Neural progenitor cell (in vitro differentiated cells): ENCODE data around the gene POTEF. TPM values are rescaled to one million over a fixed set of nuclear protein-coding genes. Genes with fewer than 3 reads are reported as not detected.
A peak's percentile ranks its signal among the peaks of the same experiment; 100 is the strongest.
"Not testable (repeated sequence)": the region's sequence is repeated elsewhere in the genome, so short reads cannot be mapped to it uniquely, and the experiment has no call there.

Experiments used
- DNase-seq: peaks from one replicate; pipeline ENCODE4 v3.0.0-alpha.2; 2016; ENCODE audit warnings: low spot score
- H2AFZ ChIP-seq: fragments of 200-600 bp; sonication (generic); replicated peaks from 2 replicates; pipeline ENCODE4 v1.6.1; 2016; ENCODE audit warnings: antibody characterized with exemption
- H3F3A ChIP-seq: fragments of 200-600 bp; sonication (generic); 2 replicates; pipeline ENCODE4 v1.6.1; 2016; ENCODE audit warnings: antibody characterized with exemption, low read depth
- H3K27ac ChIP-seq: fragments of 200-600 bp; sonication (generic); 2 replicates; pipeline ENCODE4 v1.5.1; 2016; ENCODE audit warnings: mild to moderate bottlenecking
- H3K27me3 ChIP-seq: fragments of 200-600 bp; sonication (generic); 2 replicates; pipeline ENCODE4 v1.6.1; 2016; ENCODE audit warnings: mild to moderate bottlenecking, moderate library complexity
- H3K36me3 ChIP-seq: fragments of 200-600 bp; sonication (generic); 2 replicates; pipeline ENCODE4 v1.5.1; 2016
- H3K4me1 ChIP-seq: fragments of 200-600 bp; sonication (generic); 2 replicates; pipeline ENCODE4 v1.6.1; 2016; ENCODE audit warnings: mixed run types
- H3K4me2 ChIP-seq: fragments of 200-600 bp; sonication (generic); 2 replicates; pipeline ENCODE4 v1.6.1; 2016
- H3K4me3 ChIP-seq: fragments of 200-600 bp; sonication (generic); 2 replicates; pipeline ENCODE4 v1.5.1; 2016
- H3K79me2 ChIP-seq: fragments of 200-600 bp; sonication (generic); 2 replicates; pipeline ENCODE4 v1.6.1; 2016; ENCODE audit warnings: low read depth
- H3K9ac ChIP-seq: fragments of 200-600 bp; sonication (generic); 2 replicates; pipeline ENCODE4 v1.6.1; 2016
- H3K9me3 ChIP-seq: fragments of 200-600 bp; sonication (generic); 2 replicates; pipeline ENCODE4 v1.5.1; 2016; ENCODE audit warnings: low read depth
- H4K20me1 ChIP-seq: fragments of 200-600 bp; sonication (generic); 2 replicates; pipeline ENCODE4 v1.6.1; 2016; ENCODE audit warnings: low read depth
- H3K27ac Mint-ChIP-seq: 3 replicates; pipeline ENCODE4 v1.8.0; 2021; ENCODE audit warnings: mixed read lengths
- H3K27me3 Mint-ChIP-seq: 2 replicates; pipeline ENCODE4 v1.8.0; 2022; ENCODE audit warnings: low read depth, mild to moderate bottlenecking, inconsistent platforms, moderate library complexity, mixed read lengths; ENCODE audit not compliant: insufficient read depth
- H3K36me3 Mint-ChIP-seq: 3 replicates; pipeline ENCODE4 v1.8.0; 2021; ENCODE audit warnings: mixed read lengths
- H3K4me1 Mint-ChIP-seq: 3 replicates; pipeline ENCODE4 v1.8.0; 2021; ENCODE audit warnings: mixed read lengths
- H3K4me3 Mint-ChIP-seq: 3 replicates; pipeline ENCODE4 v1.8.0; 2021; ENCODE audit warnings: mild to moderate bottlenecking, moderate library complexity, mixed read lengths
- H3K9me3 Mint-ChIP-seq: 3 replicates; pipeline ENCODE4 v1.8.0; 2020; ENCODE audit warnings: mixed read lengths
- total RNA-seq: library from RNA; depleted of rRNA; stranded (reverse); fragments of >200 nt; gene quantifications from 2 replicates; pipeline ENCODE4 v1.2.3, GENCODE V29; 2015; ENCODE audit warnings: low replicate concordance

POTEF gene
- total RNA-seq, 1 donor from 2014 or later = 15.1 TPM

DNA sequence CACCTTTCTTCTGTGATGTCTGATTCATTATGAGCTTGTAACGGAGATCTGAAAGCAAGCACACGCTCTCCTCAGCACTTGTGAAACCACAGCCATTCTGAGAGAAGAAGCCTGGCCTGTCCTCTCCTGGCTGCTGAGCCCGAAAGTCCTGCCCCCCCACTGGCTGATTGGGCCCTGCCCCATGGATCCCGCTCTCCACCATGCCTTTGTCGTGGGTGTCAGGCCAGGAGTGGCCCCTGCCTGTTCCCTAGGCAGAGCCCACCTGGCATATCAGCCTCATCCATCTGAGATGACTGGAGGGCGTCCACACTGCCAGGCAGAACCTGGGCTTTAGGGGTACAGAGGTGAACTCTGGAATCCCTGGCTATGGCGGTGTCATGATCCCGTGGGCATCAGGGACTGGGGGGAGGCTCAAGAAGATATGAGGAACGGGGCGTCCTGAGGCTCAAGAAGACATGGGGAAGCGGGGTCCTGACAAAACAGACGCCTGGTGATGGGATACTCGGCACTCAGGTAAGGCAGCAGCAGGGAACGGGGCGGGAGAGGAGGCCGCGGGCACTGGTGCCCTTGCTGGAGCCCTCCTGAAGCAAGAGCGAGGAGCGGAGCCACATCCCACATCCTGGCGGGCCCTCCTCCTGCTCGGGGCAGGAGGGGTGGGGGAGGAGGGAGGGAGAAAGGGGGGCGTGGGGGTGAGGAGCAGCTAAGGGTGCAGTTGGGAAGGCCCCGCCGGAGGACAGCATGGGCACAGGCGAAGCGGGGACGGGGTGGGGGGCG is 14.4 kb upstream of the POTEF start:
- not testable (repeated sequence) for H3K27ac ChIP-seq, H3K79me2 ChIP-seq, H2AFZ ChIP-seq, H3K27me3 ChIP-seq, H3K4me1 ChIP-seq, H3K27me3 Mint-ChIP-seq, H3K36me3 Mint-ChIP-seq, H3K36me3 ChIP-seq, H3K9ac ChIP-seq, H3K9me3 ChIP-seq, H3K9me3 Mint-ChIP-seq, H3K4me1 Mint-ChIP-seq
- Histone ChIP-seq H4K20me1 (peaks cover 38% of the 10 kb centered on the region), H3K4me2 (peak overlapping the region; percentile 74), H3F3A (peaks cover 21% of the 10 kb centered on the region), H3K4me3 (peak overlapping the region; percentile 53)
- peak; percentile 44 for DNase-seq
- H3K4me3 Mint-ChIP-seq = peak overlapping the region; percentile 83
- peak overlapping the region; percentile 95 for H3K27ac Mint-ChIP-seq

DNA sequence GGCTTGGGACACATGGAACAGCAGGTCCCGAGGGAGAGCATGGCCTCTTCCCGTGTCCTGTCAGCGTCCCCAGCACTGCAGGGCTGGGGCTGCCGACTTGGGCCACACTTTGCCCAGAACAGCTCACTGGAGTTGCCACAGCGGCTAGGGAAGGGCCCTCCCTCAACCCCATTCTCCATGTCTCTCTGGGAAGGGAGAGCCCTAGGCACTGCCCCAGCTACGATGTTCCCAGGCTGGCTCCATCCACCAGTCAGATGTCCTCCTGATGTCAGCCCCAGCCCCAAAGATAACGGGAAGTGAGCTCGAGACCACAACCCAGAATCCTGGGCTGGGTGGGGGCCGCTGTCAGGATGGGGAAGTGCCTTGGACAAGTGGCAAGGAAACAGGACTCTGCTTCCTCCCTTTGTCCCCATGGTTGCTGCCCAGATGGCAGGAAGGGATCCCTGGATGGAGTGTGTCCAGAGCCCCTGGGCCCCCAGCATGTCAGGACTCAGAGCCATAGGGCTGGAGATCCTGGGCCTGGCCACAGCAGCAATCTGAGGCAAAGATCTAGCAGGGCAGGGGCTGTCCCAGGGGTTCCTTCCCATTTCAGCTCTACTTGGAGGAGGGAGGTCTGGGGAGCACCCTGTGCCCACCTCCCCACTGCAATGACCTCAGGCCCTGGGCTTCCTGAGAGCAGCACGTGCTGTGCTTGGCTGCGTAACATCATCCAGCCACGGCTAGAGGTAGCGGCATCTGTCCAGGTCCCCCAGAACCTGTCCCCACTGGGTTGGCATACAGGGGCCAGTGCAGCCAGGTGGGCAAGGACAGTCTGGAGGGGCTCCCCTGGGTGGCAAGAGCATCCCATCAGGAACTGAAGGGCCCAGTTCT is 13.6 kb upstream of the POTEF start:
- Histone ChIP-seq H3F3A (peaks cover 21% of the 10 kb centered on the region), H4K20me1 (peaks cover 38% of the 10 kb centered on the region)
- H3K4me3 Mint-ChIP-seq = peak overlapping the region; percentile 79
- H3K36me3 Mint-ChIP-seq, H3K9me3 ChIP-seq, H3K4me3 ChIP-seq, H3K4me2 ChIP-seq, H3K4me1 Mint-ChIP-seq, H3K27me3 Mint-ChIP-seq, H3K79me2 ChIP-seq, H3K27ac ChIP-seq, H3K27ac Mint-ChIP-seq, H3K9me3 Mint-ChIP-seq, H3K9ac ChIP-seq, DNase-seq, H3K4me1 ChIP-seq, H3K27me3 ChIP-seq, H2AFZ ChIP-seq, H3K36me3 ChIP-seq: not testable (repeated sequence)

DNA sequence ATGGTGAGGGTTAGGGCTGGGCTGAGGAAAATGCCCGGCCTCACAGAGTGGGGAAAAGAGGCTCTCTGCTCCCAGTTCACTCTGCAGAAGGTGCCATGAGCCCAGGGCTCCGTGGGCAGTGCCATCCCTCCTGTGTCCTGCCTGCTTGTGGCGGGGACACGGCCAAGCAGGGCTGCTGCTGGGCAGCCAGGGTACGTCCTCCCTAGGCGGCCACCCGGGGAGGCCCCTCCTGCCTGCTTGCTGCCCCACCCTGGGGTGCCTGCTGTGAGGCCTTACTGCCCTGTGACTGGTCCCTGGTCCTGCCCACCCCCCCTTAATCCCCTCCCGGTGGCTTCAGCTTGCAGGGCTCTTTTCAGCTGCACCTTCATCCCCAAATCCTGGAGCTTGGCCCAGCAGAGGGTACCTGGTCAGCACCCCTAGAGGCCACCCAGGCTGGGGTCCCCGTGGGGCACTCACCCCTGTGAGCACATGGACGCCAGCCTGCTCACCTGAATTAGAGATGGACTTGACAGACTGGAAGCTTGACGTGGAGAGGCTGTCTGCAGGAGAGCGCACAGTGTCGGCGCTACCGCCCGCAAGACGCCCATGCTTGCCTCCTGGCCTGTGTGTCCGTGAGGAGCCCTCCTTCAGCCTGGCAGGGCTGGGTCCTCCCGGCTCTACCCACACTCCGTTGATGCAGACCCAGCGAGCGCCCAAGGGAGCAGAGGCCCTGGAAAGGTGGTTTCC is 12.8 kb upstream of the POTEF start:
- DNase-seq, H3K4me3 Mint-ChIP-seq: not testable (repeated sequence)

DNA sequence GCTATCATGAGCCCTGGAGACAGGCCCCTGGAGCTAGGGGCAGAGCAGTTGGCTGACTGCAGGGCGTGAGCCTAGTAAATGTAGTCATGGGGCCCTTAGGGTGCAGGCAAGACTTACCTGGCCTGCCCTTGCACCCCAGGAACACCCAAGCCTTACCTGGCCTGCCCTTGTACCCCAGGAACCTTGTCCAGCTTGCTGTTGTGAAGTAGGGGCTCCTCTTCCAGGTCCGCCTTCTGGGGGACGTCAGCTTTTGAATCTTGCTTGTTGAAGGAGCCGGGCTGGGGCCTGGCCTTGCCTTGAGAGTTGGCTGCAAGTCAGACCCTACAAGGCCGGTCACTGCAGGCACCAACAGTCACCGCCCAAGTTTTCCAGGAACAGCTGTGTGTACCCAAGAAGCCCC is 12.0 kb upstream of the POTEF start:
- not testable (repeated sequence) for DNase-seq, H3K27ac ChIP-seq, H3K27me3 Mint-ChIP-seq, H3K9me3 Mint-ChIP-seq, H3K27ac Mint-ChIP-seq, H3K9ac ChIP-seq, H2AFZ ChIP-seq, H3K4me2 ChIP-seq, H3K9me3 ChIP-seq, H3K36me3 ChIP-seq, H3K36me3 Mint-ChIP-seq, H3K4me1 ChIP-seq, H3K79me2 ChIP-seq, H3K27me3 ChIP-seq, H3K4me3 Mint-ChIP-seq, H3K4me3 ChIP-seq, H3K4me1 Mint-ChIP-seq
- Histone ChIP-seq H4K20me1 (peaks cover 35% of the 10 kb centered on the region), H3F3A (peaks cover 19% of the 10 kb centered on the region)

More for the DNA sequence above, 12.8 kb upstream of the POTEF start:
- Histone ChIP-seq H4K20me1 (peaks cover 38% of the 10 kb centered on the region), H3F3A (peaks cover 21% of the 10 kb centered on the region)
- H3K27me3 Mint-ChIP-seq, H3K9me3 ChIP-seq, H3K36me3 Mint-ChIP-seq, H3K79me2 ChIP-seq, H3K9ac ChIP-seq, H3K36me3 ChIP-seq, H3K4me2 ChIP-seq, H3K9me3 Mint-ChIP-seq, H3K4me1 Mint-ChIP-seq, H3K27ac Mint-ChIP-seq, H3K4me3 ChIP-seq, H3K27me3 ChIP-seq, H3K27ac ChIP-seq, H2AFZ ChIP-seq, H3K4me1 ChIP-seq: not testable (repeated sequence)

DNA sequence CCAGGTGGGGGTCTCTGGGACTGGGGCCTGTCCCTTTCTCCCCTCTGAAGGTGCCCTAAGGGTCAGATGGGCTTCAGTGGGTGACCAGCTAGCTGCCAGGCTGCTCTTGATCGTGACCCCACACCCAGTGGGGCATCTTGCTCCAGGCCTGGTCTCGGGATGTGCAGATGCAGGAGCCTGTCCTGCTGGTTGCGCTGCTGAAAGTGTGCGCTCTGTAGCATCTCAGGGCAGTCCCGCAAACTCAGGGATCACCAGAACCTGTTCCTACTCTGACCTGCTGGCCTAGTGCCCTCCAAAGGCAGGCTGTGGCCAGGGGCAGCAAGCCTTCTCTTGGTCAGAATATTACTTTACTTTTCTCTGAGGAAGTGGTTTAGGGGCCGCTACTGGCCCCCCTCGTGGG is 11.5 kb upstream of the POTEF start:
- H3K4me3 ChIP-seq, H3K36me3 Mint-ChIP-seq, H3K27ac Mint-ChIP-seq, H3K79me2 ChIP-seq, H3K9me3 ChIP-seq, H3K36me3 ChIP-seq, H3K4me3 Mint-ChIP-seq, H3K9ac ChIP-seq, H3K4me2 ChIP-seq, H3K4me1 Mint-ChIP-seq, H3K27me3 Mint-ChIP-seq, H3K9me3 Mint-ChIP-seq, H3K4me1 ChIP-seq, H3K27me3 ChIP-seq, H2AFZ ChIP-seq, H3K27ac ChIP-seq, DNase-seq: not testable (repeated sequence)
- Histone ChIP-seq H3F3A (peaks cover 17% of the 10 kb centered on the region), H4K20me1 (peaks cover 36% of the 10 kb centered on the region)

DNA sequence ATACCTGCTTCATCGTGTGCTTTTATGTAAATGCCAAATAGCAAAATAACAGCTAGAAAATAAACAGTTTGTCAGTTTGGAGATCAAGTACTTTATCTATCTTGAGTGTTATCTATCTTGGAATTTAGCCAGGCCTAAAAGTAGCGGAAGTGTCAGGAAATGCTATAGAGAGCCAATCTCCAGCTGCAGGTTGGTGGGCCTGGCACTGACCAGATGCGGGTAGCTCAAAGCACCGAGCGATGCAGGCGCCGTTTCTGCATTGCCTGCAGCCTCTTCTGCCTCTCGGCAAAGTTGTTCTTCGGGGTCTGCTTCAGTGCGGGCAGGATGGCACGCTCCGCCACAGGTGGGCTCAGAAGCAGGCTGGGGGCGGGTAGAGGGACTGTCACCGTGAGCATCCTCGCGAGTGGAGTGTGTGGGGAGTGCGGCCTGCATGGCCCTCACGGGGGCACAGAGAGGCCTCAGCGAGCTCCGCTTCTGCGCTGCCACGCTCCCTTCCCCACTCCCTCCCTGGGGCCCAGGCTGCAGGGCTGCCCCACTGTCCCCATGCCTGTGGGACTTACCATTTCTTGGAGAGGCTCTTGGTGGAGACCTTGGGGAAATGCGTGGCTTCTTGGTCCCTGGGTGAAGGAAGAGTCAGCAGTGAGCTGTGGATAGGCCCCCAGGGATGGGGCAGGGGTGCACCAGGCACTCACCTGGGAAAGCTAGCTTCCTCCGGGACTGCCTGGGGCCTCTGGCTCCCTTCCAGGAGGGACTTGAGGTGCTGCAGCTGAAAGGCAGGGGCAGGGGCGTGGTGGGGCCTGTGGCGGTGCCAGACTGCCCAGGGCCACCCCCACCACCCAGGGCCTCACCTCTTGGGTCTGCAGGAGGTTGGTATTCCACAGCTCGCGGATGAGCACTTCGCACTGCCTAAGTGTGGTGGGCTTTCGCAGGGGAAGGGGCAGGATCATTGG is 10.6 kb upstream of the POTEF start:
- H3K4me3 Mint-ChIP-seq, H3K9ac ChIP-seq, H3K9me3 ChIP-seq, H3K36me3 Mint-ChIP-seq, H3K4me1 Mint-ChIP-seq, H3K4me2 ChIP-seq, H3K4me1 ChIP-seq, H3K27me3 Mint-ChIP-seq, H3K4me3 ChIP-seq, H3K9me3 Mint-ChIP-seq, H3K36me3 ChIP-seq, H2AFZ ChIP-seq, H3K27ac Mint-ChIP-seq, H3K27me3 ChIP-seq, H3K27ac ChIP-seq, DNase-seq: not testable (repeated sequence)
- peaks cover 19% of the 10 kb centered on the region for H3K79me2 ChIP-seq
- peaks cover 37% of the 10 kb centered on the region for H4K20me1 ChIP-seq
- peaks cover 11% of the 10 kb centered on the region for H3F3A ChIP-seq

DNA sequence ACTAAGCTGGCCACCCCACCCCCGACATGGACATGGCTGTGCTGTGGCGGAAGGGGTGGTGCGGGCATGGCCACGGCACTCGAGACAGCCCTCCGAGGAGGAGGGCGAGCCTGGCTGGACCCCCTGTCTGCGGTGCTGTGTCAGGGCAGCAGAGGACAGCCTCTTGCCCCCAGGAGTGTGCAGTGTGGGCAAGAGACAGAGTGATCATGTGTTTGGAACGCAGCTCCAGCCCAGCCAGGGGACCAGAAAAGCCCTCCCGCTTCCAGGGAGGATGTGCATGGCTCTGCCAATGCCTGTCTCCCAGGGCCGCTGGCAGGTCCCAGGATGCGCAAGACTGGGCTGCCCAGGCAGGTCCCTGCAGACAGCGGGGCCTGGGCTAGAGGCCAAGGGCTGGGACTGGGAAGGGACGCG is 9.8 kb upstream of the POTEF start:
- not testable (repeated sequence) for H3K4me2 ChIP-seq, H2AFZ ChIP-seq, H3K36me3 Mint-ChIP-seq, H3F3A ChIP-seq, H3K27ac Mint-ChIP-seq, H3K27me3 ChIP-seq, H3K4me3 ChIP-seq, DNase-seq, H3K9me3 Mint-ChIP-seq, H3K4me1 ChIP-seq, H3K4me1 Mint-ChIP-seq, H3K9ac ChIP-seq, H3K4me3 Mint-ChIP-seq, H3K9me3 ChIP-seq, H3K36me3 ChIP-seq, H3K27me3 Mint-ChIP-seq, H3K27ac ChIP-seq
- H4K20me1 ChIP-seq = peaks cover 32% of the 10 kb centered on the region
- H3K79me2 ChIP-seq = peaks cover 26% of the 10 kb centered on the region
